Thoracic aorta (tissue), 2 donors: ENCODE results near the gene DLGAP4. TPM values are rescaled to one million over a fixed set of nuclear protein-coding genes. Genes with fewer than 3 reads are reported as not detected.
A peak's percentile ranks its signal among the peaks of the same experiment; 100 is the strongest.

ENCODE experiments used
- ATAC-seq: fragments of 150-250 bp; one replicate; pipeline ENCODE4 v1.8.0; 2017; ENCODE audit warnings: low read depth; ENCODE audit not compliant: insufficient number of reproducible peaks, low FRiP score
- DNase-seq: peaks from one replicate; pipeline ENCODE4 v3.0.0-alpha.2; 2020; ENCODE audit warnings: low spot score
- H3K27ac ChIP-seq, 2 donors: fragments of 200-600 bp; sonication (generic); 1 replicate in 1 of 2; 2 replicates in 1 of 2; pipeline ENCODE4 v1.5.1; 2016; ENCODE audit warnings: mild to moderate bottlenecking in 2 of 2, moderate library complexity in 2 of 2
- H3K27me3 ChIP-seq: fragments of 200-600 bp; sonication (generic); replicated peaks from 2 replicates; pipeline ENCODE4 v1.6.0; 2016; ENCODE audit warnings: mild to moderate bottlenecking; ENCODE audit not compliant: insufficient read depth
- H3K36me3 ChIP-seq: fragments of 200-600 bp; sonication (generic); one replicate; pipeline ENCODE4 v1.5.1; 2016
- H3K4me1 ChIP-seq, 2 donors: fragments of 200-600 bp; sonication (generic); 1 replicate in 1 of 2; 2 replicates in 1 of 2; pipeline versions ENCODE4 v1.5.1 to v1.6.0; 2016; ENCODE audit warnings: low read depth in 2 of 2, mild to moderate bottlenecking in 1 of 2; ENCODE audit not compliant: control insufficient read depth in 1 of 2
- H3K4me3 ChIP-seq: fragments of 200-600 bp; sonication (generic); 2 replicates; pipeline ENCODE4 v1.5.1; 2016; ENCODE audit warnings: mild to moderate bottlenecking
- H3K9me3 ChIP-seq: fragments of 200-600 bp; sonication (generic); 2 replicates; pipeline ENCODE4 v1.5.1; 2016
- total RNA-seq, 2 donors: library from RNA; depleted of rRNA; stranded (reverse); fragments of >200 nt; gene quantifications; one replicate each; pipeline versions ENCODE4 v1.1.0 to v1.2.3, GENCODE V29; 2016
- TF ChIP-seq, protein P1 (sequence below): fragments of 200-600 bp; sonication (generic); IDR thresholded peaks from one replicate; pipeline ENCODE4 v1.5.1; 2019; ENCODE audit warnings: antibody characterized with exemption

The DLGAP4 gene
- total RNA-seq, 2 donors from 2014 or later = 66.2 to 105 TPM

DNA sequence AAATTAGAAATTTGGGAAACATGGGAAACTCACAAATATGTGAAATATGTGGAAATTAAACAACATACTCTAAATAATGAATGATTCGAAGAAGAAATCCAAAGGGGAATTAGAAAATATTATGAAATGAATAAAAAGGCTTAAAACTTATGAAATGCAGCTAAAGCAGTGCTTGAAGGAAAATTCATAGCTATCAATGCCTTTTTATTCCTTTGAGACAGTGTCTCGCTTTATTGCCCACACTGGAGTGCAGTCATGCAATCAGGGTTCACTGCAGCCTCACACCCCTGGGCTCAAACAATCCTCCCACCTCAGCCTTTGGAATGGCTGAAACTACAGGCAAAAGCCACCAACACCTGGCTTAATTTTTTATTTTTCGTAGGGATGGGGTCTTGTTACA, 259.4 kb downstream of the DLGAP4 start:
- no peaks in the 10 kb centered on the region for H3K9me3 ChIP-seq
- no peaks in the 10 kb centered on the region for H3K27me3 ChIP-seq
- no peak overlapping the region for H3K27ac ChIP-seq
- TF ChIP-seq, protein P1, sequence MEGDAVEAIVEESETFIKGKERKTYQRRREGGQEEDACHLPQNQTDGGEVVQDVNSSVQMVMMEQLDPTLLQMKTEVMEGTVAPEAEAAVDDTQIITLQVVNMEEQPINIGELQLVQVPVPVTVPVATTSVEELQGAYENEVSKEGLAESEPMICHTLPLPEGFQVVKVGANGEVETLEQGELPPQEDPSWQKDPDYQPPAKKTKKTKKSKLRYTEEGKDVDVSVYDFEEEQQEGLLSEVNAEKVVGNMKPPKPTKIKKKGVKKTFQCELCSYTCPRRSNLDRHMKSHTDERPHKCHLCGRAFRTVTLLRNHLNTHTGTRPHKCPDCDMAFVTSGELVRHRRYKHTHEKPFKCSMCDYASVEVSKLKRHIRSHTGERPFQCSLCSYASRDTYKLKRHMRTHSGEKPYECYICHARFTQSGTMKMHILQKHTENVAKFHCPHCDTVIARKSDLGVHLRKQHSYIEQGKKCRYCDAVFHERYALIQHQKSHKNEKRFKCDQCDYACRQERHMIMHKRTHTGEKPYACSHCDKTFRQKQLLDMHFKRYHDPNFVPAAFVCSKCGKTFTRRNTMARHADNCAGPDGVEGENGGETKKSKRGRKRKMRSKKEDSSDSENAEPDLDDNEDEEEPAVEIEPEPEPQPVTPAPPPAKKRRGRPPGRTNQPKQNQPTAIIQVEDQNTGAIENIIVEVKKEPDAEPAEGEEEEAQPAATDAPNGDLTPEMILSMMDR = no peak
- H3K4me3 ChIP-seq = no peak overlapping the region
- ATAC-seq (no peak), DNase-seq (no peak)
- H3K4me1 ChIP-seq = no peaks in the 10 kb centered on the region
- no peaks in the 10 kb centered on the region for H3K36me3 ChIP-seq

DNA sequence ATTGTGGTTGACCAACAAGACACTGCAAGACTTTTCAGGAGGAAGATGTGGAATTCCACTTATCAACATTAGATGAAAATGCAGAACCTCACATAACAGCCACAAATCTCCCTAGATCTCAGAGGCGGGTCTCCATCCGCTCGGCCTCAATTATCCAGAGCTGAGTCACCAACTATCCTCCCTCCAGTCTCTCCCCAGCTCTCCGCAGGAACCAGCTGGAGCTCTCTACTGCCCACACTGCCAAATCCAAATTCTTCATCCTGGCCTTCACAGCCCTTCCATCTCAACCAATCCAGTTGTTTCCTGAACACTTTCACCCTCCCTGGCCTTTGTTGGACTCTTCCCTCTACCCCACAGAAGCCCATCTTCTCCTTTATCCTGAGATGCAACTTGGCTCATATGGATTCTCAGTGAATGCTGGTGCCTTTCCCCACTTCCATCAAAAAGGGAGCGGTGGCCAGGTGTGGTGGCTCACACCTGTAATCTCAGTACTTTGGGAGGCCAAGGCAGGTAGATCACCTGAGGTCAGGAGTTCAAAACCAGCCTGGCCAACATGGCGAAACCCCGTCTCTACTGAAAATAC, 263.8 kb downstream of the DLGAP4 start:
- Histone ChIP-seq H3K9me3 (no peaks in the 10 kb centered on the region), H3K4me1 (peaks cover 0 to 7% of the 10 kb centered on the region in 2 donors), H3K27me3 (no peaks in the 10 kb centered on the region), H3K36me3 (no peaks in the 10 kb centered on the region), H3K27ac (no peak overlapping the region), H3K4me3 (no peak overlapping the region)
- DNase-seq (no peak), ATAC-seq (no peak)
- TF ChIP-seq, protein P1 = no peak

DNA sequence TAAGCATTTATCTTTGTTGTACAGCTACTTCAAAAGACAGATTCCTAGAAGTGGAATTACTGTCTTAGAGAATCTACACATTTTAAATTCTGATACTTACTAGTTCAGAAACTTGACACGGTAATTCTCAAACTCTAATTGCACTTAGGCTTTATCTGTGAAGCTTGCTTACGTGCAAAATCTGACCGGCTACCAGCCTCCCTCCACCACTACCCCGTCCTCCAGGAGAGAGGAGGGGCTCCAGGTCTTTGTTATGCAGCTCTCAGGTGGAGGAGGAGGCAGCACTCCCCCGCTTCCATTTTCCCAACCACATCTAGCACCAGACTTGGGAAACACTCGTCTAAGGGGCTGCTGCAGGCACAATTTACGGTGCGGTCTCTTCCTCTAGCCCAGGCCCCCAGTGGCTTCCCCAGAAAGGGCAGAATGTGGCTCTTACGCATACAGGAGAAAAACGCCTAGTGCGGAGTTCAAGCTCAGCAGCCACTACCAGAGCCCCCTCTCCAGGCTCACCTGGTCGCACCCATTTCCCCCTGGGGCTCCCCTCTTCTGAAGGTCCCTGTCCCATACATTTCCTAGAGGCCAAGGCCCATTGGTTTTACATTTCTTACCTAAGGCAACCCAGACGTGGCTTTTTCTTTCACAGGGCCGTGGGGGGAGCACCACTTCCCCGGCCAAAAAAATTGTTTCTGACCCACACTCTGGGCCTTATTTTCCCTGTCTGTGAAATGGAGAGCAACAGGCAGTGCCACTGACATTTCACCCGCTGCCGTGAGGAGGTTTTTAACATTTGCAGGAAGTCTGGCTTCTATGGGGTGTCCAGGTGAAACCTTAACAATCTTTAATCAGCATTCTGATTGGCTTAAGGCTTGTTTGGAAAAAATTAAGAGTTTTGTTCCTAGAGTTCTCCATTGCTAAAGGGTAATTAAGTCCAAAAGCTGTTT, 265.7 kb downstream of the DLGAP4 start:
- peak overlapping the region; percentile 75 to 93 for H3K27ac ChIP-seq
- no peaks in the 10 kb centered on the region for H3K9me3 ChIP-seq
- TF ChIP-seq, protein P1 = no peak
- ATAC-seq (no peak), DNase-seq (no peak)
- H3K36me3 ChIP-seq = no peaks in the 10 kb centered on the region
- H3K4me1 ChIP-seq = peaks cover 4 to 22% of the 10 kb centered on the region in 2 donors
- no peaks in the 10 kb centered on the region for H3K27me3 ChIP-seq
- peak overlapping the region; percentile 94 for H3K4me3 ChIP-seq

DNA sequence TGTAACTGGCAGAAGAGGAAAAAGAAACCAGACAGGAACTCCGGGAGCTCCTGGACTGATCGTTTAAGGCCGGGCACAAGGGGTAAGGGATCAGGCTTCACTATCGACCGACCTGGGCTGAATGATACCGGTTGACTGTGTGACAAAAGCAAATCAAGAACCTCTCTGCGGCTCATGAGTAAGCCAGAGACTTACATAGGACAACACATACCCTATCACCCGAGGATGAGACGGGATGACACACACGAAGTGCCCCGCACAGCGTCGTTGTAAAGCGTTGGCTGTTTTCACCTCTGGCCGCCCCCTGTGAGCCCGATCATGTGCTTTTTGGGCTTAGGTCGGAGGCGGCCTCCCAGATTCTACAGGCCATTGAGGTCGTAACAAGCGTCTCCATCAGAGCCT, 266.6 kb downstream of the DLGAP4 start:
- H3K36me3 ChIP-seq = no peaks in the 10 kb centered on the region
- DNase-seq = no peak
- TF ChIP-seq, protein P1 = no peak
- no peaks in the 10 kb centered on the region for H3K27me3 ChIP-seq
- peaks cover 4 to 22% of the 10 kb centered on the region in 2 donors for H3K4me1 ChIP-seq
- no peak for ATAC-seq
- no peaks in the 10 kb centered on the region for H3K9me3 ChIP-seq
- H3K4me3 ChIP-seq = peak overlapping the region; percentile 94
- H3K27ac ChIP-seq = peak overlapping the region; percentile 75 to 93

DNA sequence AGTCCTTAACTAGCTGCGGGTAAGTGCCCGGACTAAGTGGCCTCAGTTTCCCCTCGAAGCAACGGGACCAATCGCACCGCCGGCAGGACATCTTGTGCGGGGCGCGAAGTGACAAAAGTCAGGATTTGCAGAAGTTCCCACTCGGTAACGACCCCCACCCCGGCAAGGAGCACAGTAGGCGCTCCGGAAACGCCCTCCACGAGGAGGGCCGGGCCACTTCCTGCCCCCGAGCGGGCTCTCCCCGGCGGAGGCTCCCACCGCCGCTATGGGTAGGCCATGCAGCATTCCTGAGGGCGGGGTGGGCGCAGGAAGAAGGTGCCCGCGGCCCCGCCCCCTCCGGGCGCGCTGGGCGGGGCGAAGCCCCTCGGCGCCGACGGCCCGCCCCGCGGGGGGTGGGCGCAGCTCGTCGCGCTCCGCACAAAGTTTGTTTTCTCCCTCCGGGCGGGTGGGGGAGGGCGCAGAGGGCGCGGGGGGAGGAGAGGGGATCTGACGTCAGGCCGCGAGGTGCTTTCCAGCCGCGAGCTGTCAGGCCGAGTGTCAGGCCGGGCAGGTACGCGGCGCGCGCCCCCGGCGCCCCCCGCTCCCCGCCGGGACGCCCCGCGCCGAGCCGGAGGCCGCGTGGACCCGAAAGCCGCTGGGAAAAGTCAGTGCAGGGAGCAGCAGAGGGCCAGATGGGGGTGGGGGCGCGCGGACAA, 267.1 kb downstream of the DLGAP4 start, which contains the start of gene TGIF2:
Gene TGIF2 (plus strand): TSS at position 495 of the 695 bp plus-strand sequence. CDS start 5,178 bp downstream, outside the sequence.
- TF ChIP-seq, protein P1 = no peak
- ATAC-seq (peak; percentile 50), DNase-seq (peak; percentile 50)
- peak within 1 kb of the TSS; percentile 75 to 93 for H3K27ac ChIP-seq
- peak within 1 kb of the TSS; percentile 94 for H3K4me3 ChIP-seq
- no peaks in the 10 kb centered on the region for H3K9me3 ChIP-seq
- H3K36me3 ChIP-seq = no peaks in the 10 kb centered on the region
- no peaks in the 10 kb centered on the region for H3K27me3 ChIP-seq
- peaks cover 4 to 22% of the 10 kb centered on the region in 2 donors for H3K4me1 ChIP-seq
